ENCODE data around the gene ATP2B1.

ATP2B1 gene

GRCh38 chr12:89692439-89692838 is 16.2 kb downstream of the ATP2B1 start:
- H3K4me3 Mint-ChIP-seq, result no peak overlapping the region
- no peaks in the 10 kb centered on the region for H3K27me3 Mint-ChIP-seq
- peaks cover 8 to 16% of the 10 kb centered on the region in 2 donors for H3K36me3 Mint-ChIP-seq
- H3K27ac Mint-ChIP-seq, result no peak overlapping the region
- DNase-seq (no peak), ATAC-seq (replicated peaks) (no peak)
- H3K9me3 Mint-ChIP-seq, result no peaks in the 10 kb centered on the region
- H3K4me1 Mint-ChIP-seq, result peaks cover 35 to 60% of the 10 kb centered on the region in 2 donors

DNA sequence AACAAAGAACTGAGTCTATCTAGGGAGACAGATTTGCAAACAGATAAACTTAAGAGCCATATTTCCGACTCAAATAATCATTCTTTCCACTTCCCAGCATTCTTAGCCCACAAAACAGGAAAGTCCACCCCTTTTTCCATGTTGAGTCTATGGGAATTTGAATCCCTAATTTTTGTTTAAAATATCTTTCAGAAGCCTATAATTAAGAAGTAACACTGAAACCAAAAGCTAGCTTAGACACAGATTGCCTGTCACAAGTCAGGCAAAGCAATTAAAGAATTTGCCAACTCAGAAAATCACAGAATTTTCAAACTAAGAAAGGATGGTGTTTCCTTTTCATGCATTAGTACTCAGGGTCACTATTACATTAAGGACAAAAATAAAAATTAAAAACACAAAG is 17.0 kb downstream of the ATP2B1 start:
- Mint-ChIP-seq H3K27me3 (no peaks in the 10 kb centered on the region), H3K9me3 (no peaks in the 10 kb centered on the region), H3K27ac (peak overlapping the region; percentile 9), H3K36me3 (peaks cover 8 to 19% of the 10 kb centered on the region in 2 donors), H3K4me3 (no peak overlapping the region), H3K4me1 (peaks cover 31 to 55% of the 10 kb centered on the region in 2 donors)
- no peak for ATAC-seq (replicated peaks)
- no peak for DNase-seq

DNA sequence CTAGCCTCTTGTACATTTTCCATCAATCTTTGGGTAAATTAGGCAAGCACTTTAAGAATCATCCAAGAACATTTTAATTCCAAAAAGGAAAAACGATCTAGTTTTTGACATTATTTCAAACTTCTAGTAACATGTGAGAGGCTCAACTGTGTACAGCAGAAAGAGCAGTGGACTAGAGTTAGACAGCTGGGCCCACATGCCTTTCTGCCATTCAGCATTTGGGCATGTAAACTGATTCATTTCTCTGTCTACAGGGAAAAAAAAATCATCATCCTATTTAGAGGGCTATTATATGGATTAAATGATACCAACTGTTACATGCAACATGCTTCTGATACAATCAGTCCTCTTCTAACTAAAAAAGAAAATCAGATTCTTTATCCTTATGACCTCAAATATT is 17.7 kb downstream of the ATP2B1 start:
- peaks cover 11 to 20% of the 10 kb centered on the region in 2 donors for H3K36me3 Mint-ChIP-seq
- H3K27ac Mint-ChIP-seq, result no peak overlapping the region
- no peak overlapping the region for H3K4me3 Mint-ChIP-seq
- no peak for DNase-seq
- no peaks in the 10 kb centered on the region for H3K27me3 Mint-ChIP-seq
- peaks cover 30 to 54% of the 10 kb centered on the region in 2 donors for H3K4me1 Mint-ChIP-seq
- H3K9me3 Mint-ChIP-seq, result no peaks in the 10 kb centered on the region
- ATAC-seq (replicated peaks), result no peak

- Mint-ChIP-seq H3K9me3 (peaks cover 0 to under 1% of the 10 kb centered on the region in 2 donors), H3K27me3 (no peaks in the 10 kb centered on the region), H3K27ac (no peak overlapping the region), H3K36me3 (peaks cover 17 to 23% of the 10 kb centered on the region in 2 donors), H3K4me1 (peaks cover 31 to 53% of the 10 kb centered on the region in 2 donors), H3K4me3 (no peak overlapping the region)
- ATAC-seq (replicated peaks) (no peak), DNase-seq (no peak)
These were observed 19.3 kb downstream of the ATP2B1 start for GRCh38 chr12:89689306-89689705.

DNA sequence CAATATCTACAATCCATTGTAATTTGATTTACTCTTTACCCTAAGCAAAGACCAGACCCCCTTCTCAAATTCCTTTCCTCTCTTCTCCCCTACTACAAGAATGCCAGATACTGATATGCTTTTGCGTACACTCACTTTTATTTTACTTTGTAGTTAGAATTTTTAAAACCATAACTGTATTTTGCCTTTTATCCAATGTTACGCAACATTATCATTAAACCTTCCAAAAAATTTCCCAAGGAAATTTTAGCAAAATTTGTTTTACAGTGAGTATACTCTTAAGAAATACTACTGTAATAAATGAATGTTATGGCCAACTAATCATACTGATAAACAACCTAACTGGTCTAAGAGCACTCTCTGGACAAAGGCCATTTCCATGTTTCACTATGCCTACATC is 22.3 kb downstream of the ATP2B1 start:
- H3K27me3 Mint-ChIP-seq, result no peaks in the 10 kb centered on the region
- H3K36me3 Mint-ChIP-seq, result peaks cover 34 to 47% of the 10 kb centered on the region in 2 donors
- H3K4me1 Mint-ChIP-seq, result peaks cover 31 to 49% of the 10 kb centered on the region in 2 donors
- ATAC-seq (replicated peaks) (no peak), DNase-seq (no peak)
- no peak overlapping the region for H3K27ac Mint-ChIP-seq
- peaks cover 6 to 10% of the 10 kb centered on the region in 2 donors for H3K9me3 Mint-ChIP-seq
- H3K4me3 Mint-ChIP-seq, result no peak overlapping the region

- Mint-ChIP-seq H3K27ac (no peak overlapping the region), H3K36me3 (peaks cover 36 to 54% of the 10 kb centered on the region in 2 donors), H3K4me3 (no peak overlapping the region), H3K9me3 (peaks cover 9 to 15% of the 10 kb centered on the region in 2 donors), H3K27me3 (no peaks in the 10 kb centered on the region), H3K4me1 (peaks cover 30 to 47% of the 10 kb centered on the region in 2 donors)
- ATAC-seq (replicated peaks), result no peak
- no peak for DNase-seq
These were observed 23.2 kb downstream of the ATP2B1 start for GRCh38 chr12:89685363-89685972.

GRCh38 chr12:89684136-89684535 is 24.5 kb downstream of the ATP2B1 start:
- H3K9me3 Mint-ChIP-seq, result peaks cover 13 to 19% of the 10 kb centered on the region in 2 donors
- ATAC-seq (replicated peaks), result no peak
- peaks cover 46 to 67% of the 10 kb centered on the region in 2 donors for H3K36me3 Mint-ChIP-seq
- H3K4me1 Mint-ChIP-seq, result peaks cover 35 to 56% of the 10 kb centered on the region in 2 donors
- H3K27ac Mint-ChIP-seq, result peak overlapping the region; percentile 21
- no peak for DNase-seq
- H3K4me3 Mint-ChIP-seq, result no peak overlapping the region
- H3K27me3 Mint-ChIP-seq, result no peaks in the 10 kb centered on the region

GRCh38 chr12:89682284-89682683 is 26.4 kb downstream of the ATP2B1 start:
- Mint-ChIP-seq H3K27me3 (no peaks in the 10 kb centered on the region), H3K9me3 (peaks cover 13 to 19% of the 10 kb centered on the region in 2 donors), H3K4me3 (no peak overlapping the region), H3K36me3 (peaks cover 50 to 69% of the 10 kb centered on the region in 2 donors), H3K27ac (no peak overlapping the region), H3K4me1 (peaks cover 44 to 70% of the 10 kb centered on the region in 2 donors)
- ATAC-seq (replicated peaks), result no peak
- DNase-seq, result no peak

DNA sequence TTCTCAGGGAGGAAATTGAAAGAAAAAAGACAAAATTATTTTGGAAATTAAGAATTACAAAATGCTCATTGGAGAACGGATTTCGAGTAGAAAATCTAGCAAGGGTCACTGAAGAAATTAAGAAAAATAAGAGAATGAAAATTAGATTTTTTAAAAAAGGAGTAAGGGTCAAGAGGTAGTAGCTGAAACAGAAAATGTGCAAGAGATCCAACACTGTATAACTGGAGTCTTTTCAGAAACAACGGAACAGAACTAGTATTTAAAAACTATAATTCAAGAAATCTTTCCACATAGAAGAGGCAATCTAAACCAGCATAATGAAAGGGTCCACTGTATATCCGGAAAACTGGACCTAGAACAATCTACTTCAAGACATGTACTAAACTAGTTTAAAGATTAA is 28.2 kb downstream of the ATP2B1 start:
- no peak for DNase-seq
- no peak for ATAC-seq (replicated peaks)
- Mint-ChIP-seq H3K27ac (no peak overlapping the region), H3K36me3 (peaks cover 44 to 60% of the 10 kb centered on the region in 2 donors), H3K27me3 (no peaks in the 10 kb centered on the region), H3K4me3 (no peak overlapping the region), H3K9me3 (peaks cover 13 to 19% of the 10 kb centered on the region in 2 donors), H3K4me1 (peaks cover 41 to 72% of the 10 kb centered on the region in 2 donors)

GRCh38 chr12:89679631-89680030 is 29.0 kb downstream of the ATP2B1 start:
- no peak for ATAC-seq (replicated peaks)
- DNase-seq, result no peak
- peaks cover 36 to 72% of the 10 kb centered on the region in 2 donors for H3K4me1 Mint-ChIP-seq
- H3K9me3 Mint-ChIP-seq, result peaks cover 13 to 19% of the 10 kb centered on the region in 2 donors
- H3K4me3 Mint-ChIP-seq, result peak overlapping the region in 1 of 2 donors; percentile 2
- H3K27me3 Mint-ChIP-seq, result no peaks in the 10 kb centered on the region
- no peak overlapping the region for H3K27ac Mint-ChIP-seq
- peaks cover 40 to 53% of the 10 kb centered on the region in 2 donors for H3K36me3 Mint-ChIP-seq

- DNase-seq, result no peak
- H3K4me3 Mint-ChIP-seq, result peak overlapping the region; percentile 10 to 11
- H3K4me1 Mint-ChIP-seq, result peaks cover 39 to 75% of the 10 kb centered on the region in 2 donors
- ATAC-seq (replicated peaks), result peak in 1 of 2 donors; percentile 46
- peaks cover 13% of the 10 kb centered on the region in 2 donors for H3K9me3 Mint-ChIP-seq
- H3K27me3 Mint-ChIP-seq, result no peaks in the 10 kb centered on the region
- peak overlapping the region; percentile 39 for H3K27ac Mint-ChIP-seq
- peaks cover 30 to 41% of the 10 kb centered on the region in 2 donors for H3K36me3 Mint-ChIP-seq
These were observed 30.4 kb downstream of the ATP2B1 start for GRCh38 chr12:89678225-89678624.

GRCh38 chr12:89676930-89677329 is 31.7 kb downstream of the ATP2B1 start:
- no peak for ATAC-seq (replicated peaks)
- H3K27me3 Mint-ChIP-seq, result no peaks in the 10 kb centered on the region
- DNase-seq, result no peak
- peaks cover 8 to 9% of the 10 kb centered on the region in 2 donors for H3K9me3 Mint-ChIP-seq
- H3K27ac Mint-ChIP-seq, result no peak overlapping the region
- peaks cover 28 to 34% of the 10 kb centered on the region in 2 donors for H3K36me3 Mint-ChIP-seq
- H3K4me1 Mint-ChIP-seq, result peaks cover 48 to 81% of the 10 kb centered on the region in 2 donors
- H3K4me3 Mint-ChIP-seq, result no peak overlapping the region

- H3K27me3 Mint-ChIP-seq, result no peaks in the 10 kb centered on the region
- H3K4me3 Mint-ChIP-seq, result no peak overlapping the region
- H3K9me3 Mint-ChIP-seq, result peaks cover under 1% of the 10 kb centered on the region in 2 donors
- peaks cover 46 to 85% of the 10 kb centered on the region in 2 donors for H3K4me1 Mint-ChIP-seq
- DNase-seq (no peak), ATAC-seq (replicated peaks) (no peak)
- no peak overlapping the region for H3K27ac Mint-ChIP-seq
- peaks cover 23 to 27% of the 10 kb centered on the region in 2 donors for H3K36me3 Mint-ChIP-seq
These were observed 34.2 kb downstream of the ATP2B1 start for GRCh38 chr12:89674326-89674942.

DNA sequence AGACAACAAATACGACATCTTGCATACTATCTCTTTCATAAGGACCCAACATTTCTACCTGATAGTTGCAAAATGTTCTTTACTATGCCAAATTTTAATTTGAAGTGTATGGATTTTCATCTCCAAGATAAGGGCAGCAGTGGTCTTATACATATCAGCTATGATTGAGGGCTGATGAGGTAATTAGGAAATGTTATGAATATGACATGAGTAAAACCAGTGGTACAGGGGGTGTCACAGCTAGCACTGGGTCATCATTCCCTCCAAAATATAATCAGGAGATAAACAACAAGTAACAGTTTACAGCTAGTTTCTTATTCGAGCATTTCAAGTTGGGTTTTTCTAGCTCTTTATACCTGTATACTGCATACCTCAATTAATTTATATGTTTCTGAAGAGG is 35.0 kb downstream of the ATP2B1 start:
- DNase-seq (no peak), ATAC-seq (replicated peaks) (peak in 1 of 2 donors; percentile 38)
- Mint-ChIP-seq H3K9me3 (peaks cover 0 to 3% of the 10 kb centered on the region in 2 donors), H3K36me3 (peaks cover 29 to 32% of the 10 kb centered on the region in 2 donors), H3K27ac (no peak overlapping the region), H3K4me3 (no peak overlapping the region), H3K4me1 (peaks cover 51 to 87% of the 10 kb centered on the region in 2 donors), H3K27me3 (no peaks in the 10 kb centered on the region)

DNA sequence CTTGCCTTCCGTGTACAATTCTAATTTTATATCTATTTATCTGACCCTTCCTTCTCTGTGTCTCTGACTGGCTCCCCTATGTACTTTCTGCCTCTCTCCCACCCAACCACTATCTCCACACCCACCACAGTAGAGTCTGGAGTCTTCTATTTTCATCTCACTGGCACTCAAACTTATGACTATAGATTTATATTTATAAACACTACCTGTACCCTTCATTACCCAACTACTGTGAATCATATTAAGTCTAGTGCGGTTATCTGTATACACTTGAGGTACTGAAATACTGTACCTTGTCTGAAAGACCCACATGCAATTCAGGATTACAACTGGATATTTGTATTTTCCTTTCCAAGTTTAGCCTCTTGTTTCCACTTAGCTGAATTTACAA is 36.1 kb downstream of the ATP2B1 start:
- H3K36me3 Mint-ChIP-seq, result peaks cover 30 to 32% of the 10 kb centered on the region in 2 donors
- H3K27me3 Mint-ChIP-seq, result no peaks in the 10 kb centered on the region
- H3K9me3 Mint-ChIP-seq, result peaks cover 2 to 3% of the 10 kb centered on the region in 2 donors
- ATAC-seq (replicated peaks), result no peak
- DNase-seq, result no peak
- peaks cover 48 to 84% of the 10 kb centered on the region in 2 donors for H3K4me1 Mint-ChIP-seq
- H3K27ac Mint-ChIP-seq, result peak overlapping the region; percentile 84
- H3K4me3 Mint-ChIP-seq, result peak overlapping the region; percentile 14 to 42
